HepG2 (cell line): ENCODE measurements around the gene DIS3L2. TPM values are rescaled to one million over a fixed set of nuclear protein-coding genes. Genes with fewer than 3 reads are reported as not detected.

Experiments used
- ATAC-seq: fragments of 200-7000 bp; cut with Tn5 transposase; 3 replicates; pipeline ENCODE4 v1.9.1; 2020; ENCODE audit warnings: mild to moderate bottlenecking, moderate library complexity
- BruUV-seq: library from RNA; stranded (reverse); fragments of 400-500 nt; replicated peaks from 2 replicates; lab custom pipeline; 2021; lab: Mats Ljungman, UMichigan
- CTCF ChIA-PET: fragments of 300-600 bp; formaldehyde crosslinking; extraction: SDS; loops from one replicate; lab custom pipeline; 2021; ENCODE audit warnings: low total read pairs, inconsistent platforms, low intra/inter-chr PET ratio; lab: Yijun Ruan, JAX
- POLR2A ChIA-PET: fragments of 350-600 bp; sonication (Branson Sonifier 250); formaldehyde crosslinking; loops from one replicate; lab custom pipeline; 2020; ENCODE audit warnings: antibody characterized with exemption, inconsistent platforms; lab: Yijun Ruan, JAX
- DNase-seq: peaks from one replicate; pipeline ENCODE4 v3.0.0-alpha.2; 2015; ENCODE audit warnings: low spot score
- FAIRE-seq: peaks from 3 replicates; lab custom pipeline; 2011; peaks lifted over from hg19 to GRCh38; lab: Jason Lieb, UNC
- H2AFZ ChIP-seq: one replicate; pipeline ENCODE4 v1.6.1; 2011; ENCODE audit warnings: low read length, inconsistent platforms
- H3K27ac ChIP-seq: fragments of 300-600 bp; 3 replicates; pipeline ENCODE4 v1.8.0; 2011; ENCODE audit warnings: mixed run types, mild to moderate bottlenecking, mixed read lengths, low read length, inconsistent platforms; ENCODE audit not compliant: insufficient read depth; ENCODE audit errors: extremely low read length
- H3K27me3 ChIP-seq, 2 experiments: fragments of 200-600 bp in 1 of 2; 2 replicates in 1 of 2; 3 replicates in 1 of 2; pipeline versions ENCODE4 v1.6.0 to v1.8.0; 2011; ENCODE audit warnings: low read length in 2 of 2, mild to moderate bottlenecking in 2 of 2, moderate library complexity in 2 of 2, inconsistent platforms in 1 of 2; ENCODE audit not compliant: insufficient read depth in 2 of 2, control insufficient read depth in 1 of 2
- H3K36me3 ChIP-seq, 2 experiments: fragments of 200-600 bp in 1 of 2; replicated peaks in 1 of 2; 2 replicates in 1 of 2; 3 replicates in 1 of 2; pipeline versions ENCODE4 v1.5.1 to v1.8.0; 2011; ENCODE audit warnings: low read length in 2 of 2, inconsistent platforms in 1 of 2; ENCODE audit not compliant: insufficient read depth in 2 of 2, control insufficient read depth in 1 of 2
- H3K4me1 ChIP-seq: 2 replicates; pipeline ENCODE4 v1.5.1; 2012; ENCODE audit warnings: low read length, inconsistent platforms; ENCODE audit not compliant: insufficient read depth
- H3K4me2 ChIP-seq: 2 replicates; pipeline ENCODE4 v1.6.0; 2011; ENCODE audit warnings: low read depth, low read length, inconsistent platforms
- H3K4me3 ChIP-seq, 3 experiments: fragments of 200-600 bp in 1 of 3; sonication (generic), shearing (Covaris generic) in 1 of 3; replicated peaks in 1 of 3; 2 replicates each; pipeline ENCODE4 v1.5.1; 2011 to 2016; ENCODE audit warnings: low read length in 3 of 3, inconsistent platforms in 2 of 3, low read depth in 2 of 3, mild to moderate bottlenecking in 2 of 3, control low read depth in 1 of 3, mixed read lengths in 1 of 3; ENCODE audit not compliant: insufficient read depth in 1 of 3
- H3K79me2 ChIP-seq: one replicate; pipeline ENCODE4 v1.6.1; 2011; ENCODE audit warnings: low read length, inconsistent platforms; ENCODE audit not compliant: insufficient read depth
- H3K9ac ChIP-seq: 2 replicates; pipeline ENCODE4 v1.6.0; 2011; ENCODE audit warnings: mild to moderate bottlenecking, low read depth, low read length, inconsistent platforms; ENCODE audit not compliant: insufficient read depth
- H3K9me3 ChIP-seq: 2 replicates; pipeline ENCODE4 v1.5.1; 2012; ENCODE audit warnings: mild to moderate bottlenecking, low read length
- H4K20me1 ChIP-seq: 2 replicates; pipeline ENCODE4 v1.6.0; 2011; ENCODE audit warnings: inconsistent platforms, mild to moderate bottlenecking, low read length, moderate library complexity; ENCODE audit not compliant: insufficient read depth
- KDM2A ChIP-seq: sonication (generic); formaldehyde crosslinking; IDR thresholded peaks from 2 replicates; pipeline ENCODE4 v1.4.0; 2020; ENCODE audit warnings: low read depth, missing genetic modification reagents, borderline replicate concordance
- ZNF451 ChIP-seq: sonication (generic); formaldehyde crosslinking; IDR thresholded peaks from 2 replicates; pipeline ENCODE4 v1.5.0; 2020; ENCODE audit warnings: mild to moderate bottlenecking, missing genetic modification reagents
- ZNF577 ChIP-seq: sonication (generic); formaldehyde crosslinking; IDR thresholded peaks from 2 replicates; pipeline ENCODE4 v1.4.0; 2020; ENCODE audit warnings: mild to moderate bottlenecking, low read depth, missing genetic modification reagents, borderline replicate concordance
- ZNF883 ChIP-seq: sonication (generic); formaldehyde crosslinking; IDR thresholded peaks from 2 replicates; pipeline ENCODE4 v1.5.1; 2020; ENCODE audit warnings: mild to moderate bottlenecking, missing genetic modification reagents; ENCODE audit errors: not compliant biosample characterization
- WGBS: methylation state at CpG from one replicate; pipeline ENCODE4 v1.1.6; 2017; ENCODE audit warnings: low lambda C conversion rate; 5-methylcytosine and 5-hydroxymethylcytosine counted together
- in situ Hi-C: cut with HindIII; loops from 2 replicates; pipeline ENCODE4 v1.10.0; 2017; ENCODE audit warnings: low pct_unique_long_range_greater_than_20kb; ENCODE audit not compliant: extremely low pct_ligation_motif_present
- intact Hi-C: fragments of 100-400 bp; cut with micrococcal nuclease; formaldehyde crosslinking; loops from one replicate; pipeline ENCODE4 v1.10.0; 2022; ENCODE audit not compliant: unreplicated experiment
- polyA plus RNA-seq, 8 experiments: library from polyadenylated mRNA; depleted of rRNA in 3 of 8; stranded (reverse) in 7 of 8; unstranded in 1 of 8; fragments of >200 nt; fragmentation: Illumina TruSeq in 4 of 8; extraction: Trizol in 4 of 8; gene quantifications; 2 replicates each; pipeline versions ENCODE4 v1.2.1 to v1.2.3, GENCODE V29; 2011 to 2016; ENCODE audit warnings: low read depth in 4 of 8, missing spikeins in 1 of 8, mixed read lengths in 1 of 8; ENCODE audit not compliant: insufficient read depth in 1 of 8
- total RNA-seq, 5 experiments: library from RNA; depleted of rRNA; stranded (reverse); fragments of >200 nt; fragmentation: Illumina TruSeq; extraction: Trizol; gene quantifications; 2 replicates each; pipeline ENCODE4 v1.2.3, GENCODE V29; 2016; ENCODE audit warnings: low read depth in 1 of 5
- TF ChIP-seq, protein P1 (sequence below): fragments of 450-650 bp; IDR thresholded peaks from 2 replicates; pipeline ENCODE4 v1.6.1; 2016
- TF ChIP-seq, protein P2 (sequence below): sonication (generic); formaldehyde crosslinking; conservative IDR thresholded peaks from 2 replicates; pipeline ENCODE4 v1.8.0; 2022; ENCODE audit warnings: missing genetic modification reagents

The DIS3L2 gene
- total and polyA plus RNA-seq, 2 of the 13 experiments (the other 11 are each of a cell fraction or from before 2014, with no cell fraction given), result 7.0 to 23.9 TPM

DNA sequence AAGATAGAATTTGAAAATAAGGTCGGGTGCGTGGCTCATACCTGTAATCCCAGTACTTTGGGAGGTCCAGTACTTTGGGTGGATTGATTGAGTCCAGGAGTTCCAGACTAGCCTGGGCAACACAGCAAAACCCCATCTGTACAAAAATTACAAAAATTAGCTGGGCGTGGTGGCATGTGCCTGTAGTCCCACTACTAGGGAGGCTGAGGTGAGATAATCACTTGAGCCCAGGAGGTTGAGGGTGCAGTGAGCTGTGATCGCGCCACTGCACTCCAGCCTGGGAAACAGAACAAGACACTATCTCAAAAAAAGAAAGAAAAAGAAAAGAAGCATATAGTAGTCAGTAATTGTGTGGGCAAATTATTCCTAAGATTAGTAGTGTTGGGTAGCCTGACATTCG, 222.8 kb downstream of the DIS3L2 start:
- ATAC-seq, result no peak
- WGBS, result 98% methylated on average over 6 of the region's 6 CpGs
- Histone ChIP-seq H3K4me1 (0 out of 2 replicates have a peak, but pooled peaks cover 8% of the 10 kb centered on the region), H3K4me3 (no peak overlapping the region), H3K27ac (no peak overlapping the region), H3K9me3 (no peaks in the 10 kb centered on the region), H3K9ac (no peak overlapping the region), H3K27me3 (no peaks in the 10 kb centered on the region), H2AFZ (no peak overlapping the region), H4K20me1 (no peaks in the 10 kb centered on the region), H3K79me2 (no peaks in the 10 kb centered on the region), H3K36me3 (peaks cover 0 to 2% of the 10 kb centered on the region in 2 experiments; a peak in 1 of 5 replicates), H3K4me2 (no peak overlapping the region)
- ChIA-PET CTCF (no interaction called here), POLR2A (no interaction called here)
- no peak for FAIRE-seq
- TF ChIP-seq ZNF577 (CRISPR knock-in tag) (no peak), ZNF451 (CRISPR knock-in tag) (no peak), KDM2A (CRISPR knock-in tag) (no peak), ZNF883 (CRISPR knock-in tag) (no peak)
- TF ChIP-seq, protein P1, sequence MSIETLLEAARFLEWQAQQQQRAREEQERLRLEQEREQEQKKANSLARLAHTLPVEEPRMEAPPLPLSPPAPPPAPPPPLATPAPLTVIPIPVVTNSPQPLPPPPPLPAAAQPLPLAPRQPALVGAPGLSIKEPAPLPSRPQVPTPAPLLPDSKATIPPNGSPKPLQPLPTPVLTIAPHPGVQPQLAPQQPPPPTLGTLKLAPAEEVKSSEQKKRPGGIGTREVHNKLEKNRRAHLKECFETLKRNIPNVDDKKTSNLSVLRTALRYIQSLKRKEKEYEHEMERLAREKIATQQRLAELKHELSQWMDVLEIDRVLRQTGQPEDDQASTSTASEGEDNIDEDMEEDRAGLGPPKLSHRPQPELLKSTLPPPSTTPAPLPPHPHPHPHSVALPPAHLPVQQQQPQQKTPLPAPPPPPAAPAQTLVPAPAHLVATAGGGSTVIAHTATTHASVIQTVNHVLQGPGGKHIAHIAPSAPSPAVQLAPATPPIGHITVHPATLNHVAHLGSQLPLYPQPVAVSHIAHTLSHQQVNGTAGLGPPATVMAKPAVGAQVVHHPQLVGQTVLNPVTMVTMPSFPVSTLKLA, result no peak
- TF ChIP-seq, protein P2, sequence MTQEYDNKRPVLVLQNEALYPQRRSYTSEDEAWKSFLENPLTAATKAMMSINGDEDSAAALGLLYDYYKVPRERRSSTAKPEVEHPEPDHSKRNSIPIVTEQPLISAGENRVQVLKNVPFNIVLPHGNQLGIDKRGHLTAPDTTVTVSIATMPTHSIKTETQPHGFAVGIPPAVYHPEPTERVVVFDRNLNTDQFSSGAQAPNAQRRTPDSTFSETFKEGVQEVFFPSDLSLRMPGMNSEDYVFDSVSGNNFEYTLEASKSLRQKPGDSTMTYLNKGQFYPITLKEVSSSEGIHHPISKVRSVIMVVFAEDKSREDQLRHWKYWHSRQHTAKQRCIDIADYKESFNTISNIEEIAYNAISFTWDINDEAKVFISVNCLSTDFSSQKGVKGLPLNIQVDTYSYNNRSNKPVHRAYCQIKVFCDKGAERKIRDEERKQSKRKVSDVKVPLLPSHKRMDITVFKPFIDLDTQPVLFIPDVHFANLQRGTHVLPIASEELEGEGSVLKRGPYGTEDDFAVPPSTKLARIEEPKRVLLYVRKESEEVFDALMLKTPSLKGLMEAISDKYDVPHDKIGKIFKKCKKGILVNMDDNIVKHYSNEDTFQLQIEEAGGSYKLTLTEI (CRISPR knock-in tag), result no peak
- BruUV-seq, result no TSS peak
- in situ Hi-C loops (no loop called here), intact Hi-C loops (no loop called here)
- no peak for DNase-seq
